Caki2 (cell line): ENCODE measurements around the gene GLYATL1B. TPM values are rescaled to one million over a fixed set of nuclear protein-coding genes. Genes with fewer than 3 reads are reported as not detected.

Experiments used
- DNase-seq: peaks from one replicate; pipeline ENCODE4 v3.0.0-alpha.2; 2015; ENCODE audit warnings: low read depth
- in situ Hi-C: cut with HindIII; loops from 2 replicates; pipeline ENCODE4 v1.10.0; 2016; ENCODE audit warnings: low sequenced_read_pairs, low pct_unique_long_range_greater_than_20kb, mixed read lengths
- total RNA-seq: library from RNA; depleted of rRNA; stranded (reverse); fragments of >200 nt; shearing (Covaris generic); gene quantifications from 2 replicates; pipeline ENCODE4 v1.2.3, GENCODE V29; 2014; ENCODE audit warnings: low replicate concordance; rRNA removed

Gene GLYATL1B
- total RNA-seq, 1 experiment from 2014 or later = not detected

DNA sequence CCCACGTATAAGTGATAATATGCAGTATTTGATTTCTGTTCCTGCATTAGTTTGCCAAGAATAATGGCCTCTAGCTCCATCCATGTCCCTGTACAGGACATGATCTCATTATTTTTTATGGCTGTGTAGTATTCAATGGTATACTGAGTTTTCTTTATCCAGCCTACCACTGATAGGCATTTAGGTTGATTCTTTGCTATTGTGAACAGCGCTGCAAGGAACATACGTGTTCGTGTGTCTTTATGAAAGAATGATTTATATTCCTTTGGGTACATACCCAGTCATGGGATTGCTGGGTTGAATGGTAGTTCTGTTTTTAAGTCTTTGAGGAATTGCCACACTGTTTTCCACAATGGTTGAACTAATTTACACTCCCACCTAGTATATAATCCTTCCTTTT lies 55.1 kb downstream of the GLYATL1B start:
- in situ Hi-C loops = no loop called here
- no peak for DNase-seq

DNA sequence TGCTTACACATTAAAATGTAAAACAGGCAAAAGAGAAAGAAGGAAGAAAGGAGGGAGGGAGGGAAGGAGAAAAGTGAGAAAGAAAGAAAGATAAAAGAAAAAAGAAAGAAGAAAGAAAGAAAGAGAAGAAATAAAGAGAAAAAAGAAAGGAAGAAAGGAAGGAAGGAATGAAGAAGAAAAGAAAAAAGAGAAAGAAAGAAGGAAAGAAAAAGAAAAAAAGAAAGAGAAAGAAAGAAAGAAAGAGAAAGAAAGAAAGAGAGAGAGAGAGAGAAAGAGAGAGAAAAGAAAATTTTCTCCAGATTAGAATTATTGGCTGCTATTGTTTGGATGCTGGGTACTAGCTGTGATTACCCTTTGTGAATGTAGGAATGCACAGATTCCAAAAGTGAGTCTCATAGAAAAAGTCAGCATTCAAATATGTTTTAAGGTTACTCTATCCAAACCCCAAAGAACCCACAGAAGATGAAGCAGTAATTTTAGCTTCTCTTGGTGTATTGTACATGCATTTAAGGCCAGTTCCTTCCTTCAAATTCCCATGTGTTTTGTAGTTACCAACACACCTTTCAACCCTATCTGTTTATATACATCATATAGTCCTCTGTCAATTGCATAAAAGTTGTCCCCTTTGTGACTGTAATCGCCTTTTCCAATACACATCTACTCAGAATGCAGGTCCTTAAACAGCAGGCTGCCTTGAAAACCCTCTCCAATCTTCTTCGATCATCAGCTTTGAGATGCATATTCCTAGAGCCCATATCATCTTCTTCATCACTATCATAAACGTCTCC lies 55.8 kb downstream of the GLYATL1B start:
- in situ Hi-C loops = no loop called here
- no peak for DNase-seq

DNA sequence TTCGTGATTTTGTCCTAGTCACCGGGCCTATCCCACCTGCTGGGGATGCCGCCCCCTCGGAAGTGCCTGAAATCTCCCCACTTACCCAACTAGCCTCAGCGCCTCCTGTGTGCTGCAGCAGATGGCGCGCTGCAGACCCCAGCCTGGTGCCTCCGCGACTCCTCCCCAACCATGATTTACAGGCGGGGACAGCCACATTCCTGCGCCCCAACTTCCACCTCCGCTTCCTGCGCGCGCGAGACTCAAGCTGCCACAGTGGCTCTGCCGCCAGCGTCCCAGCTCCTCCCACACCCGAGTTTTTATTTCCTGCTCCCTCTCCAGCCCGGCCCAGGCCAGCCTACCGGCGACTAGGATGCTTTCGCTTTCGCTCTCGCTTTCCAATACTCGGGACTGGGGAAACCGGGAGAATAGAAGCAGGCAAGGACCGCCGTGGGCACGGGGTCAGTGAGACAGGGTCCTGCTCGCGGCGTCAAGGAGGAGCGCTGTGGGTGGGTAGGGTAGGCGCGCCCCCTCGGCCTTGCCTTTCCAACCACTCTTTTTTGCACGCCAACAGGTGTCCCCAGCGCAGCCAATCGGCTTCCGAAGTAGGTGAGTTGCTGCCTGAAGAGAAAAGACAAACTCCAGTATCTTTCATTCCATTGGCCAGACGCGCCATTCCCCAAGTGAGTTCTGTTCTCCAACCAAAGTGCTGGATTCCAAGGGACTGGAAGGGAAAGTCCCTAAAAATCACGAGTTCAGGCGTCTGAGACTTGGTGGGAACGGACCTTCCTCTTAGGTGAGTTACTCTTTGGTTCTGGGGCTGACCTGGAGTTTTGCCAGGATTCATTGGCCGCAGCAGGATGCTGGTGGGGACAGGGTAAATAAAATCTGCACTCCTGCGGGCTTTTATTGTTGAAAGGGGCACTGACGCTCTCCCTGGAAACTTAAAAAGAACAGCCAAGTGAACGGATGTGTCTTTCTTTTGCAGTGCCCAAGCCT lies 56.7 kb downstream of the GLYATL1B start, which contains the start of gene FAM111A:
Gene FAM111A, plus strand, starts transcription at position 327 of the 978 bp plus-strand sequence. CDS start 6,017 bp downstream, outside the sequence.
- DNase-seq = peak; percentile 96
- in situ Hi-C loops = no loop called here

DNA sequence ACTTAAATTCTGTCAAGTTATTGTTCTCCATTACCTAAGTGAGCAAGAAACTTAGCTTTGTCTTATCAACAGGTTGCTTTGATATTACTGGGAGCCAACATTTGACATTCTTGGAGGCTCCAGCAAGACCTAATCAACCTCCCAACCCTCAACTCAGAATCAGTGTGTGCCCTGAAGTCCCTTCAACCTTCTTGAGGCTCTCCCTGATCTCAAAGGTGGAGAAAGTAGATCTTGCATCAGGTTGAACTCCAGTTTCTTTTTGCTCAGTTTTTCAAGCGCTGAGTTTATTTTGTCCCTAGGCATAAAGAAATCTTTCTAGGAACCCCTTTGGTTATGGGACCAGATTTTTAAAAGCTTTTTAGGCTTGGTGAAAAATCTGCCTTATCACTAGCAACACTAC lies 58.0 kb downstream of the GLYATL1B start:
- in situ Hi-C loops = no loop called here
- DNase-seq = no peak

Other genes starting within 250 kb of the GLYATL1B start
- 0.58 and 6.4 TPM in 2 replicates for gene GLYATL2, start 241.6 kb upstream of the GLYATL1B start, total RNA-seq
- not detected in 2 replicates for gene GLYATL1, start 146.8 kb upstream of the GLYATL1B start, total RNA-seq
- gene FAM111B, start 20.9 kb downstream of the GLYATL1B start, total RNA-seq = 6.4 and 7.5 TPM in 2 replicates
- gene FAM111A, start 56.5 kb downstream of the GLYATL1B start, total RNA-seq = 28.7 and 39.5 TPM in 2 replicates
- gene DTX4, start 85.8 kb downstream of the GLYATL1B start, total RNA-seq = 2.0 and 4.2 TPM in 2 replicates
- not detected in 2 replicates for gene MPEG1, start 126.6 kb downstream of the GLYATL1B start, total RNA-seq